ENCODE data around the gene CCDC57. TPM values are rescaled to one million over a fixed set of nuclear protein-coding genes. Genes with fewer than 3 reads are reported as not detected.
"Not testable (repeated sequence)": the region's sequence is repeated elsewhere in the genome, so short reads cannot be mapped to it uniquely, and the experiment has no call there.

CCDC57 gene
- total and polyA plus RNA-seq, 8 donors: 43.9 to 166 (median 75.4) TPM

GRCh38 chr17:82213251-82214011 lies 789 bp upstream of the CCDC57 start:
- TF ChIP-seq POLR2A (IDR thresholded peaks at IDR 0.05) (no peak), EP300 (IDR thresholded peaks at IDR 0.05) (no peak), POLR2AphosphoS5 (IDR thresholded peaks at IDR 0.05) (no peak)
- TF ChIP-seq, protein P1, sequence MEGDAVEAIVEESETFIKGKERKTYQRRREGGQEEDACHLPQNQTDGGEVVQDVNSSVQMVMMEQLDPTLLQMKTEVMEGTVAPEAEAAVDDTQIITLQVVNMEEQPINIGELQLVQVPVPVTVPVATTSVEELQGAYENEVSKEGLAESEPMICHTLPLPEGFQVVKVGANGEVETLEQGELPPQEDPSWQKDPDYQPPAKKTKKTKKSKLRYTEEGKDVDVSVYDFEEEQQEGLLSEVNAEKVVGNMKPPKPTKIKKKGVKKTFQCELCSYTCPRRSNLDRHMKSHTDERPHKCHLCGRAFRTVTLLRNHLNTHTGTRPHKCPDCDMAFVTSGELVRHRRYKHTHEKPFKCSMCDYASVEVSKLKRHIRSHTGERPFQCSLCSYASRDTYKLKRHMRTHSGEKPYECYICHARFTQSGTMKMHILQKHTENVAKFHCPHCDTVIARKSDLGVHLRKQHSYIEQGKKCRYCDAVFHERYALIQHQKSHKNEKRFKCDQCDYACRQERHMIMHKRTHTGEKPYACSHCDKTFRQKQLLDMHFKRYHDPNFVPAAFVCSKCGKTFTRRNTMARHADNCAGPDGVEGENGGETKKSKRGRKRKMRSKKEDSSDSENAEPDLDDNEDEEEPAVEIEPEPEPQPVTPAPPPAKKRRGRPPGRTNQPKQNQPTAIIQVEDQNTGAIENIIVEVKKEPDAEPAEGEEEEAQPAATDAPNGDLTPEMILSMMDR (IDR thresholded peaks at IDR 0.05): no peak
- no peaks in the 10 kb centered on the region for H3K9me3 ChIP-seq
- intact Hi-C loops (cut with DNase I; ENCODE audit: low total_unique reads): no loop called here

DNA sequence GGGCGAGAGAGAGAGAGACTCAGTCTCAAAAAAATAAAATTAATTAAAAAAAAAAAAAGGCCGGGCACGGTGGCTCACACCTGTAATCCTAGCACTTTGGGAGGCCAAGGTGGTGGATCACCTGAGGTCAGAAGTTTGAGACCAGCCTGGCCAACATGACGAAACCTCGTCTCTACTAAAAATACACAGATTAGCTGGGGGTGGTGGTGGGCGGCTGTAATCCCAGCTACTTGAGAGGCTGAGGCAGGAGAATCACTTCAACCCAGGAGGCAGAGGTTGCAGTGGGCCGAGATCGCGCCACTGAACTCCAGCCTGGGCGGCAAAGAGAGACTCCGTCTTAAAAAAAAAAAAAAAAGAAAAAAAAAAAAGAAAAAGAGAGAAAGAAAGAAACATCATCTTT lies 2.0 kb downstream of the CCDC57 start:
- H3K4me3 ChIP-seq; H3K27me3 ChIP-seq; DNase-seq; H3K27ac ChIP-seq; intact Hi-C loops (cut with DNase I; ENCODE audit: low total_unique reads); H3K36me3 ChIP-seq; H3K9me3 ChIP-seq: not testable (repeated sequence)
- 87 to 98% (median 96%) methylated on average over 11 of the region's 11 CpGs for WGBS, 5 donors
- H3K4me1 ChIP-seq: peaks cover 30 to 53% (median 36%) of the 10 kb centered on the region in 4 donors

More at GRCh38 chr17:82213251-82214011, 789 bp upstream of the CCDC57 start:
- 5 to 13% (median 10%) methylated on average over 32 to 37 of the region's 37 CpGs for WGBS, 5 donors
- DNase-seq: peak in 1 of 2 donors; percentile 79
- H3K4me1 ChIP-seq: peaks cover 42 to 63% (median 50%) of the 10 kb centered on the region in 4 donors
- H3K27me3 ChIP-seq: no peaks in the 10 kb centered on the region
- peak overlapping the region; percentile 89 to 95 (median 93) for H3K4me3 ChIP-seq
- H3K27ac ChIP-seq: peak overlapping the region; percentile 81 to 94 (median 90)
- no peaks in the 10 kb centered on the region for H3K36me3 ChIP-seq

GRCh38 chr17:82205720-82206508 lies 6.7 kb downstream of the CCDC57 start:
- TF ChIP-seq POLR2AphosphoS5 (IDR thresholded peaks at IDR 0.05): peak; percentile 54 to 91 (median 61)
- TF ChIP-seq EP300 (IDR thresholded peaks at IDR 0.05): no peak
- TF ChIP-seq, protein P1 (IDR thresholded peaks at IDR 0.05): peak in 5 of 7 experiments; percentile 80 to 93 (median 90)
- TF ChIP-seq POLR2A (IDR thresholded peaks at IDR 0.05): peak in 2 of 4 donors; percentile 23 to 34
- 12 to 17% (median 14%) methylated on average over 18 to 21 of the region's 21 CpGs for WGBS, 5 donors
- H3K4me1 ChIP-seq: peaks cover 12 to 27% (median 17%) of the 10 kb centered on the region in 4 donors
- H3K36me3 ChIP-seq: peaks cover 0 to 10% (median 6%) of the 10 kb centered on the region in 4 donors
- H3K9me3 ChIP-seq: no peaks in the 10 kb centered on the region
- H3K4me3 ChIP-seq: no peak overlapping the region
- no peaks in the 10 kb centered on the region for H3K27me3 ChIP-seq
- peak; percentile 87 to 95 for DNase-seq
- H3K27ac ChIP-seq: peak overlapping the region; percentile 73 to 90 (median 79)
- intact Hi-C loops (cut with DNase I; ENCODE audit: low total_unique reads): no loop called here

DNA sequence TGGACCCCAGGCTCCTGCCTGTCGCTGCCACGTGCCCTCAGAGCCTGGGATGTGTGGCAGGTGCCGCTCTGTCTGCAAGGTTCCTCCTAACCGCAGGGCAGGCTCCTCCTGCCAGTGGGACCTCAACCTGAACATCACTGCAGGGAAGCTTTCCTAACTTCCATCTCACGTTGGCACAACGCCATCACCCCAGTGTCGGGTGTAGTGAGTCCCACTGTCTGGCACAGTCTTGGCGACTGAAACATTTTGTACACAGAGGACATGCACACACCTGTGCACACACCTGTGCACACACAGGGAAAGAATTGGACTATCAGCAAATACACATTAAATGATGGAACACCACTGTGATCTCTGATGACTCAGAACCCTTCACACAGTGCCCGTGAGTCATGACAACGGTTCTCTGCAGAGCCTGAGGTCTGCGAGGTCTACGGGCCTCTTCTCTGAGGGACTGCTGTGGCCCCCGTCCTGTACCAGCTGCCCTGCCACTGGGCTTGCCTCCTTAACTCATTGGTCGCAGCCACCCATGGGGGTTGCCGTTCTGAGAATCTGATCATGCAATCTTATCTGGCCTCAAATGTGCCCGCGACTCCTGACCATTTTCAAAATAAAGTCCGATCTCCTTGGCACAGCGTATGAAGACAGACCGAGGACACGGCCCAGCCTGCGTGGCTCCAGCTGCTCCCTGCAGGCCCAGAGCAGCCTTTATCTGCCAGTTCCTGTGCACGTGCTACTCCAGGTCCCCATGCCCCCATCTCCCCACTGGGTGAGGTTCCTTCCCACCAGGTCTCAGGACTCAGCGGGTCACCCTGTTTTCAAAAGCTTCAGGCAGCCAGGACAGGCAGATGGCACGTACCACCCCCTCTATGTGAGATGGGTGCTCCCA lies 7.6 kb downstream of the CCDC57 start:
- Histone ChIP-seq H3K36me3 (peaks cover 0 to 13% (median 12%) of the 10 kb centered on the region in 4 donors), H3K27me3 (no peaks in the 10 kb centered on the region), H3K4me3 (no peak overlapping the region), H3K27ac (peak overlapping the region in 4 of 5 donors; percentile 73 to 90 (median 80)), H3K4me1 (peaks cover 12 to 27% (median 17%) of the 10 kb centered on the region in 4 donors), H3K9me3 (no peaks in the 10 kb centered on the region)
- DNase-seq: no peak
- WGBS, 5 donors: 47 to 65% (median 56%) methylated on average over 21 to 25 of the region's 25 CpGs
- TF ChIP-seq, protein P1 (IDR thresholded peaks at IDR 0.05): no peak
- TF ChIP-seq EP300 (IDR thresholded peaks at IDR 0.05): no peak
- TF ChIP-seq POLR2A (IDR thresholded peaks at IDR 0.05): no peak
- TF ChIP-seq POLR2AphosphoS5 (IDR thresholded peaks at IDR 0.05): no peak
- intact Hi-C loops (cut with DNase I; ENCODE audit: low total_unique reads): no loop called here

All from stomach (tissue), 9 donors.